Gastroesophageal sphincter (tissue), 4 donors: Measurements from ENCODE around the gene CISD3. TPM values are rescaled to one million over a fixed set of nuclear protein-coding genes. Genes with fewer than 3 reads are reported as not detected.
"Not testable (repeated sequence)": the region's sequence is repeated elsewhere in the genome, so short reads cannot be mapped to it uniquely, and the experiment has no call there.

Experiments
- ATAC-seq: fragments of 150-250 bp; one replicate; pipeline ENCODE4 v1.9.1; 2016; ENCODE audit warnings: mild to moderate bottlenecking, moderate library complexity
- H3K27ac ChIP-seq, 4 donors: fragments of 200-600 bp; sonication (generic) in 3 of 4; 1 replicate in 3 of 4; 2 replicates in 1 of 4; pipeline ENCODE4 v1.5.1; 2016 to 2019
- H3K27me3 ChIP-seq: fragments of 200-600 bp; sonication (generic); one replicate; pipeline ENCODE4 v1.5.1; 2019
- H3K36me3 ChIP-seq, 2 donors: fragments of 200-600 bp; sonication (generic); one replicate each; pipeline ENCODE4 v1.5.1; 2019; ENCODE audit warnings: control low read depth in 1 of 2
- H3K4me1 ChIP-seq, 3 donors: fragments of 200-600 bp; sonication (generic); 1 replicate in 2 of 3; 2 replicates in 1 of 3; pipeline ENCODE4 v1.5.1; 2016 to 2019; ENCODE audit warnings: control low read depth in 2 of 3
- H3K4me3 ChIP-seq, 2 donors: fragments of 200-600 bp; sonication (generic); one replicate each; pipeline ENCODE4 v1.5.1; 2019; ENCODE audit warnings: mild to moderate bottlenecking in 1 of 2, moderate library complexity in 1 of 2
- H3K9me3 ChIP-seq, 3 donors: fragments of 200-600 bp; sonication (generic); one replicate each; pipeline ENCODE4 v1.5.1; 2017 to 2019; ENCODE audit warnings: control low read depth in 2 of 3
- EP300 ChIP-seq: sonication (generic); formaldehyde crosslinking; IDR thresholded peaks from one replicate; pipeline ENCODE4 v1.6.1; 2017; ENCODE audit warnings: antibody characterized with exemption, mild to moderate bottlenecking
- POLR2A ChIP-seq, 2 donors: fragments of 450-650 bp; IDR thresholded peaks; one replicate each; pipeline ENCODE4 v1.6.1; 2017; ENCODE audit warnings: antibody characterized with exemption in 2 of 2, mild to moderate bottlenecking in 2 of 2, moderate library complexity in 1 of 2
- POLR2AphosphoS5 ChIP-seq: sonication (generic); formaldehyde crosslinking; IDR thresholded peaks from one replicate; pipeline ENCODE4 v1.6.1; 2017; ENCODE audit warnings: antibody characterized with exemption
- WGBS, 2 donors: methylation state at CpG; one replicate each; pipeline ENCODE4 v1.1.5; 2018; ENCODE audit warnings: low coverage in 1 of 2; 5-methylcytosine and 5-hydroxymethylcytosine counted together
- total RNA-seq, 4 donors: library from RNA; depleted of rRNA; stranded (reverse); fragments of >200 nt; gene quantifications; one replicate each; pipeline ENCODE4 v1.1.0, GENCODE V29; 2016
- TF ChIP-seq, protein P1 (sequence below), 4 experiments: fragments of 200-600 bp in 2 of 4; fragments of 450-650 bp in 2 of 4; sonication (generic) in 1 of 4; IDR thresholded peaks; one replicate each; pipeline ENCODE4 v1.5.1; 2017 to 2019; ENCODE audit warnings: antibody characterized with exemption in 4 of 4, mild to moderate bottlenecking in 2 of 4, moderate library complexity in 2 of 4

CISD3 gene
- total RNA-seq, 4 donors from 2014 or later = 8.5 to 14.9 (median 11.1) TPM

- WGBS, 2 donors = 70 to 81% methylated on average over 4 to 6 of the region's 6 CpGs
- no peak for ATAC-seq
- TF ChIP-seq POLR2AphosphoS5 (no peak), EP300 (no peak), POLR2A (IDR thresholded peaks at IDR 0.05) (no peak)
- TF ChIP-seq, protein P1, sequence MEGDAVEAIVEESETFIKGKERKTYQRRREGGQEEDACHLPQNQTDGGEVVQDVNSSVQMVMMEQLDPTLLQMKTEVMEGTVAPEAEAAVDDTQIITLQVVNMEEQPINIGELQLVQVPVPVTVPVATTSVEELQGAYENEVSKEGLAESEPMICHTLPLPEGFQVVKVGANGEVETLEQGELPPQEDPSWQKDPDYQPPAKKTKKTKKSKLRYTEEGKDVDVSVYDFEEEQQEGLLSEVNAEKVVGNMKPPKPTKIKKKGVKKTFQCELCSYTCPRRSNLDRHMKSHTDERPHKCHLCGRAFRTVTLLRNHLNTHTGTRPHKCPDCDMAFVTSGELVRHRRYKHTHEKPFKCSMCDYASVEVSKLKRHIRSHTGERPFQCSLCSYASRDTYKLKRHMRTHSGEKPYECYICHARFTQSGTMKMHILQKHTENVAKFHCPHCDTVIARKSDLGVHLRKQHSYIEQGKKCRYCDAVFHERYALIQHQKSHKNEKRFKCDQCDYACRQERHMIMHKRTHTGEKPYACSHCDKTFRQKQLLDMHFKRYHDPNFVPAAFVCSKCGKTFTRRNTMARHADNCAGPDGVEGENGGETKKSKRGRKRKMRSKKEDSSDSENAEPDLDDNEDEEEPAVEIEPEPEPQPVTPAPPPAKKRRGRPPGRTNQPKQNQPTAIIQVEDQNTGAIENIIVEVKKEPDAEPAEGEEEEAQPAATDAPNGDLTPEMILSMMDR (IDR thresholded peaks at IDR 0.05) = no peak
- Histone ChIP-seq H3K4me3 (no peak overlapping the region), H3K9me3 (no peaks in the 10 kb centered on the region), H3K4me1 (peaks cover 0 to 34% (median 3%) of the 10 kb centered on the region in 3 donors), H3K27ac (peak overlapping the region in 1 of 4 donors; percentile 26), H3K27me3 (no peaks in the 10 kb centered on the region), H3K36me3 (peaks cover 0 to 100% of the 10 kb centered on the region in 2 donors)
Observed at GRCh38 chr17:38720941-38721340, 9.2 kb upstream of the CISD3 start.

GRCh38 chr17:38721802-38722201 is 8.3 kb upstream of the CISD3 start:
- WGBS, 2 donors = no CpG with 5 or more reads among the region's 16 CpGs
- H3K36me3 ChIP-seq = peaks cover 0 to 94% of the 10 kb centered on the region in 2 donors

GRCh38 chr17:38724337-38724988 is 5.7 kb upstream of the CISD3 start:
- 55 to 78% methylated on average over 2 to 6 of the region's 16 CpGs for WGBS, 2 donors
- Histone ChIP-seq H3K4me3 (no peak overlapping the region), H3K9me3 (no peaks in the 10 kb centered on the region), H3K4me1 (peaks cover 0 to 42% (median 5%) of the 10 kb centered on the region in 3 donors), H3K27me3 (no peaks in the 10 kb centered on the region), H3K36me3 (peaks cover 0 to 75% of the 10 kb centered on the region in 2 donors), H3K27ac (peak overlapping the region in 1 of 4 donors; percentile 40)
- ATAC-seq = peak; percentile 40
- peak; percentile 9 for TF ChIP-seq POLR2AphosphoS5
- no peak for TF ChIP-seq POLR2A (IDR thresholded peaks at IDR 0.05)

More at GRCh38 chr17:38721802-38722201, 8.3 kb upstream of the CISD3 start:
- no peak for ATAC-seq
- no peak for TF ChIP-seq EP300
- TF ChIP-seq, protein P1 (IDR thresholded peaks at IDR 0.05) = no peak
- no peak for TF ChIP-seq POLR2AphosphoS5
- Histone ChIP-seq H3K4me1 (peaks cover 0 to 34% (median 3%) of the 10 kb centered on the region in 3 donors), H3K27me3 (no peaks in the 10 kb centered on the region), H3K27ac (peak overlapping the region in 2 of 4 donors; percentile 15 to 17), H3K9me3 (no peaks in the 10 kb centered on the region), H3K4me3 (no peak overlapping the region)

- no peak overlapping the region for H3K4me3 ChIP-seq
- peaks cover 0 to 69% of the 10 kb centered on the region in 2 donors for H3K36me3 ChIP-seq
- no peaks in the 10 kb centered on the region for H3K27me3 ChIP-seq
- peak overlapping the region in 1 of 4 donors; percentile 40 for H3K27ac ChIP-seq
- H3K4me1 ChIP-seq = peaks cover 0 to 44% (median 5%) of the 10 kb centered on the region in 3 donors
- no CpG with 5 or more reads among the region's 10 CpGs for WGBS, 2 donors
- no peak for ATAC-seq
- no peaks in the 10 kb centered on the region for H3K9me3 ChIP-seq
- TF ChIP-seq POLR2AphosphoS5 (no peak), POLR2A (IDR thresholded peaks at IDR 0.05) (no peak), EP300 (no peak)
- TF ChIP-seq, protein P1 (IDR thresholded peaks at IDR 0.05) = no peak
Observed at GRCh38 chr17:38725066-38725465, 5.1 kb upstream of the CISD3 start.

DNA sequence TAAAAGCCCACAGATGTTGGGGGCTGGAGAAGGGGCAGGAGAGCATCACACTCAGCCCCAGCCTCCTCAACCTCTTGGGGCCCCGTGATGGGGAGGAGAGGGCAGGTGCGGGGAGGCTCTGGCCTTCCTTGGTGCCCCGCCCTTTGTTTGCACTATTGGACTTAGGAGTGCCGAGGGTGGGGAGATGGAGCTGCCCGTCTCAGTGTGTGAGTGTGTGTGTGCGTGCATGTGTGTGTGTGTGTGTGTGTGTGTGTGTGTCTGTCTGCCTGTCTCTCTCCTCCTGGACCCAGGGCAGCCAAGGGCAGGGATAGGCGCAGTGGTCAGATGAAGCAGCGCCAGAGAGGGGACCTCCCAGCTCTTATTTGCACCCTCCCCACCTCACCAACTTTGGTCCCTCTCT is 4.0 kb upstream of the CISD3 start:
- H3K27me3 ChIP-seq, H3K9me3 ChIP-seq, H3K27ac ChIP-seq, H3K4me3 ChIP-seq, ATAC-seq: not testable (repeated sequence)
- H3K4me1 ChIP-seq = peaks cover 0 to 46% (median 11%) of the 10 kb centered on the region in 3 donors
- no CpG with 5 or more reads among the region's 8 CpGs for WGBS, 2 donors
- peaks cover 0 to 59% of the 10 kb centered on the region in 2 donors for H3K36me3 ChIP-seq

DNA sequence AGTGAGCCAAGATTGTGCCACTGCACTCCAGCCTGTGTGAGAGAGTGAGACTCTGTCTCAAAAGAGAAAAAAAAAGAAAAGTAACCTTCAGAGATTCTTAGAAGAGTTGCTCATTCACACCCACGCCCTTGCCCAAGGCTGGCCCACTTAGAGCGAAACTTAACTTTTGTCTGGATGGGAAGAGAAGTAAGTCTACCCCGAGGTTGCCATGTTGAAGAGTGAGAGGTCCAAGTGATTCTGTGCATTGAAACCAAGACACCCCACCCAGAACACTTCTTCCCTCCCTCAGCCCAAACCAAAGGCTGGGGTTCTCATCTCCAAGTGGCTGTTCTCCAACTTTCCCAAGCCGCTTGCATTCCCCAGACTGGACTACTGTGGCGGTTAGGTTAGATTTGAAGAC is 2.4 kb upstream of the CISD3 start:
- WGBS, 2 donors = 81 to 83% methylated on average over 3 of the region's 5 CpGs
- H3K9me3 ChIP-seq = no peaks in the 10 kb centered on the region
- H3K4me3 ChIP-seq = no peak overlapping the region
- peak overlapping the region in 2 of 4 donors; percentile 91 to 92 for H3K27ac ChIP-seq
- H3K36me3 ChIP-seq = peaks cover 0 to 46% of the 10 kb centered on the region in 2 donors
- no peaks in the 10 kb centered on the region for H3K27me3 ChIP-seq
- peaks cover 0 to 62% (median 20%) of the 10 kb centered on the region in 3 donors for H3K4me1 ChIP-seq
- ATAC-seq = no peak
- TF ChIP-seq POLR2AphosphoS5 (no peak), POLR2A (IDR thresholded peaks at IDR 0.05) (no peak), EP300 (no peak)
- TF ChIP-seq, protein P1 (IDR thresholded peaks at IDR 0.05) = no peak
